PFSK-1 (cell line): ENCODE results near the gene GOLM1.

ENCODE experiments used
- FOXP2 ChIP-seq: optimal IDR thresholded peaks from 2 replicates; pipeline ENCODE3; 2011; ENCODE audit warnings: borderline replicate concordance, control low read depth, inconsistent platforms; ENCODE audit not compliant: insufficient read depth; ENCODE audit errors: extremely low read length, extremely low read depth
- POLR2AphosphoS5 ChIP-seq: IDR thresholded peaks from 2 replicates; pipeline ENCODE4 v1.6.1; 2012; ENCODE audit warnings: low read depth, mild to moderate bottlenecking, control low read depth, low read length, moderate library complexity
- SIN3A ChIP-seq: IDR thresholded peaks from 2 replicates; pipeline ENCODE4 v1.6.1; 2012; ENCODE audit warnings: mild to moderate bottlenecking, low read length, moderate library complexity, borderline replicate concordance; ENCODE audit not compliant: insufficient read depth
- TAF1 ChIP-seq: IDR thresholded peaks from 2 replicates; pipeline ENCODE4 v1.6.1; 2012; ENCODE audit warnings: low read length, control low read depth, borderline replicate concordance; ENCODE audit not compliant: insufficient read depth
- TF ChIP-seq, protein P1 (sequence below), 2 experiments: IDR thresholded peaks; 2 replicates each; pipeline versions ENCODE4 v1.6.1 to v1.8.0; 2011 to 2012; ENCODE audit warnings: low read depth in 2 of 2, low read length in 2 of 2, control low read depth in 1 of 2, inconsistent platforms in 1 of 2, mild to moderate bottlenecking in 1 of 2, moderate library complexity in 1 of 2; ENCODE audit not compliant: insufficient read depth in 1 of 2

- no peak for TF ChIP-seq POLR2AphosphoS5
- no peak for TF ChIP-seq TAF1
- no peak for TF ChIP-seq FOXP2
- no peak for TF ChIP-seq SIN3A
- TF ChIP-seq, protein P1, sequence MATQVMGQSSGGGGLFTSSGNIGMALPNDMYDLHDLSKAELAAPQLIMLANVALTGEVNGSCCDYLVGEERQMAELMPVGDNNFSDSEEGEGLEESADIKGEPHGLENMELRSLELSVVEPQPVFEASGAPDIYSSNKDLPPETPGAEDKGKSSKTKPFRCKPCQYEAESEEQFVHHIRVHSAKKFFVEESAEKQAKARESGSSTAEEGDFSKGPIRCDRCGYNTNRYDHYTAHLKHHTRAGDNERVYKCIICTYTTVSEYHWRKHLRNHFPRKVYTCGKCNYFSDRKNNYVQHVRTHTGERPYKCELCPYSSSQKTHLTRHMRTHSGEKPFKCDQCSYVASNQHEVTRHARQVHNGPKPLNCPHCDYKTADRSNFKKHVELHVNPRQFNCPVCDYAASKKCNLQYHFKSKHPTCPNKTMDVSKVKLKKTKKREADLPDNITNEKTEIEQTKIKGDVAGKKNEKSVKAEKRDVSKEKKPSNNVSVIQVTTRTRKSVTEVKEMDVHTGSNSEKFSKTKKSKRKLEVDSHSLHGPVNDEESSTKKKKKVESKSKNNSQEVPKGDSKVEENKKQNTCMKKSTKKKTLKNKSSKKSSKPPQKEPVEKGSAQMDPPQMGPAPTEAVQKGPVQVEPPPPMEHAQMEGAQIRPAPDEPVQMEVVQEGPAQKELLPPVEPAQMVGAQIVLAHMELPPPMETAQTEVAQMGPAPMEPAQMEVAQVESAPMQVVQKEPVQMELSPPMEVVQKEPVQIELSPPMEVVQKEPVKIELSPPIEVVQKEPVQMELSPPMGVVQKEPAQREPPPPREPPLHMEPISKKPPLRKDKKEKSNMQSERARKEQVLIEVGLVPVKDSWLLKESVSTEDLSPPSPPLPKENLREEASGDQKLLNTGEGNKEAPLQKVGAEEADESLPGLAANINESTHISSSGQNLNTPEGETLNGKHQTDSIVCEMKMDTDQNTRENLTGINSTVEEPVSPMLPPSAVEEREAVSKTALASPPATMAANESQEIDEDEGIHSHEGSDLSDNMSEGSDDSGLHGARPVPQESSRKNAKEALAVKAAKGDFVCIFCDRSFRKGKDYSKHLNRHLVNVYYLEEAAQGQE (IDR thresholded peaks at IDR 0.05; ENCODE audit: insufficient read depth in 1 of 2, low read depth in 2 of 2, low read length in 2 of 2) = no peak
These were observed 12.7 kb upstream of the GOLM1 start for GRCh38 chr9:86112057-86112456.
